HepG2 (cell line): ENCODE data around the gene ANKRD35. TPM values are rescaled to one million over a fixed set of nuclear protein-coding genes. Genes with fewer than 3 reads are reported as not detected.

Source experiments
- AKAP8 ChIP-seq: sonication (generic); formaldehyde crosslinking; IDR thresholded peaks from 2 replicates; pipeline ENCODE4 v1.5.1; 2020; ENCODE audit warnings: mild to moderate bottlenecking, missing genetic modification reagents
- LCORL ChIP-seq, 2 experiments: fragments of 450-650 bp in 1 of 2; sonication (generic) in 1 of 2; formaldehyde crosslinking in 1 of 2; IDR thresholded peaks; 2 replicates each; pipeline versions ENCODE4 v1.5.0 to v1.6.1; 2017 to 2020; ENCODE audit warnings: antibody characterized with exemption in 1 of 2, missing genetic modification reagents in 1 of 2
- MIER3 ChIP-seq: IDR thresholded peaks from 2 replicates; pipeline ENCODE4 v1.6.1; 2016; ENCODE audit warnings: missing compliant biosample characterization, borderline replicate concordance
- MXI1 ChIP-seq: IDR thresholded peaks from 3 replicates; pipeline ENCODE4 v1.6.1; 2012; ENCODE audit warnings: low read depth, low read length, inconsistent platforms, borderline replicate concordance
- NFKBIZ ChIP-seq: IDR thresholded peaks from 2 replicates; pipeline ENCODE4 v1.6.1; 2018; ENCODE audit warnings: missing genetic modification reagents, missing compliant biosample characterization
- ONECUT2 ChIP-seq: sonication (generic); formaldehyde crosslinking; IDR thresholded peaks from 2 replicates; pipeline ENCODE4 v1.4.0; 2020; ENCODE audit warnings: missing genetic modification reagents
- ZMAT3 ChIP-seq: sonication (generic); formaldehyde crosslinking; conservative IDR thresholded peaks from 2 replicates; pipeline ENCODE4 v1.7.0; 2021; ENCODE audit warnings: missing genetic modification reagents
- ZNF317 ChIP-seq: sonication (generic); formaldehyde crosslinking; IDR thresholded peaks from 2 replicates; pipeline ENCODE4 v1.5.0; 2020; ENCODE audit warnings: mild to moderate bottlenecking, missing genetic modification reagents
- polyA plus RNA-seq, 8 experiments: library from polyadenylated mRNA; depleted of rRNA in 3 of 8; stranded (reverse) in 7 of 8; unstranded in 1 of 8; fragments of >200 nt; fragmentation: Illumina TruSeq in 4 of 8; extraction: Trizol in 4 of 8; gene quantifications; 2 replicates each; pipeline versions ENCODE4 v1.2.1 to v1.2.3, GENCODE V29; 2011 to 2016; ENCODE audit warnings: low read depth in 4 of 8, missing spikeins in 1 of 8, mixed read lengths in 1 of 8; ENCODE audit not compliant: insufficient read depth in 1 of 8
- total RNA-seq, 5 experiments: library from RNA; depleted of rRNA; stranded (reverse); fragments of >200 nt; fragmentation: Illumina TruSeq; extraction: Trizol; gene quantifications; 2 replicates each; pipeline ENCODE4 v1.2.3, GENCODE V29; 2016; ENCODE audit warnings: low read depth in 1 of 5
- TF ChIP-seq, protein P1 (sequence below), 2 experiments: sonication (generic) in 1 of 2; formaldehyde crosslinking in 1 of 2; IDR thresholded peaks; 2 replicates each; pipeline versions ENCODE4 v1.6.1 to v1.9.0; 2014 to 2022; ENCODE audit warnings: antibody characterized with exemption in 1 of 2, borderline replicate concordance in 1 of 2, inconsistent platforms in 1 of 2, low read depth in 1 of 2, missing genetic modification reagents in 1 of 2
- TF ChIP-seq, protein P2 (sequence below): sonication (generic); formaldehyde crosslinking; IDR thresholded peaks from 2 replicates; pipeline ENCODE4 v1.5.0; 2020; ENCODE audit warnings: mild to moderate bottlenecking, missing genetic modification reagents
- TF ChIP-seq, protein P3 (sequence below): sonication (generic); formaldehyde crosslinking; IDR thresholded peaks from 2 replicates; pipeline ENCODE4 v1.5.0; 2020; ENCODE audit warnings: mild to moderate bottlenecking, missing genetic modification reagents
- TF ChIP-seq, protein P4 (sequence below): sonication (generic); formaldehyde crosslinking; IDR thresholded peaks from 2 replicates; pipeline ENCODE4 v1.9.0; 2021; ENCODE audit warnings: missing genetic modification reagents, mild to moderate bottlenecking, borderline replicate concordance

The ANKRD35 gene
- total and polyA plus RNA-seq, 2 of the 13 experiments (the other 11 are each of a cell fraction or from before 2014, with no cell fraction given), result 0.02 TPM; not detected in 1

DNA sequence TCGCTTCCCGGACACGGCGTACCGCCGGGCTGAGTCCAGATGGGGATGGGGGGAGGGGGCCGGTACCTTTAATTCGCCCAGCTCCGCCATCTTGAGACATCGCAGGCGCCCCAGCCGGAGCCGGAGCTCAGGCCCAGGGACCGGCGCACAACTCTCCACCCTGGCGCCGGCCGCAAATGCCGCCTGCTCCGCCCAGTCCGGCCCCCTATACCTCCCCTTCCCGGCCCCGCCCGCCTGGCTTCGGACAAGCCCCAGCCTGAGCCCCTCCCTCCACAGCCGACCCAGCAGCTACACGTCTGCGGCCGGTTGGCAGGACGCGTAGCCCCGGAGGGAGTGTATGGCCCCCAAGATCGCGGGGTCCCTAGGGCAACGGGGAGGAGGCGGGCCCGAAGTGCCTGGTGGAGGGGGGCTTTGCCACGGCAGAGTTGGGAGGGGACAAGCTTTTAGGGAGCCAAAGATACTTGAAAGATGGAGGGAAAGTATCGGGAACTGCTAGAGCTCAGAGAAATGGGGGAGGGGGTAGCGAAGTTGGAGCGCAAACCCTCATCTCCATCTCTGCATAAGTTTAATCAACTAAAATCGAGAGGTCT, 26.7 kb downstream of the ANKRD35 start, which contains the start of gene PIAS3 (continued):
- TF ChIP-seq, protein P1, sequence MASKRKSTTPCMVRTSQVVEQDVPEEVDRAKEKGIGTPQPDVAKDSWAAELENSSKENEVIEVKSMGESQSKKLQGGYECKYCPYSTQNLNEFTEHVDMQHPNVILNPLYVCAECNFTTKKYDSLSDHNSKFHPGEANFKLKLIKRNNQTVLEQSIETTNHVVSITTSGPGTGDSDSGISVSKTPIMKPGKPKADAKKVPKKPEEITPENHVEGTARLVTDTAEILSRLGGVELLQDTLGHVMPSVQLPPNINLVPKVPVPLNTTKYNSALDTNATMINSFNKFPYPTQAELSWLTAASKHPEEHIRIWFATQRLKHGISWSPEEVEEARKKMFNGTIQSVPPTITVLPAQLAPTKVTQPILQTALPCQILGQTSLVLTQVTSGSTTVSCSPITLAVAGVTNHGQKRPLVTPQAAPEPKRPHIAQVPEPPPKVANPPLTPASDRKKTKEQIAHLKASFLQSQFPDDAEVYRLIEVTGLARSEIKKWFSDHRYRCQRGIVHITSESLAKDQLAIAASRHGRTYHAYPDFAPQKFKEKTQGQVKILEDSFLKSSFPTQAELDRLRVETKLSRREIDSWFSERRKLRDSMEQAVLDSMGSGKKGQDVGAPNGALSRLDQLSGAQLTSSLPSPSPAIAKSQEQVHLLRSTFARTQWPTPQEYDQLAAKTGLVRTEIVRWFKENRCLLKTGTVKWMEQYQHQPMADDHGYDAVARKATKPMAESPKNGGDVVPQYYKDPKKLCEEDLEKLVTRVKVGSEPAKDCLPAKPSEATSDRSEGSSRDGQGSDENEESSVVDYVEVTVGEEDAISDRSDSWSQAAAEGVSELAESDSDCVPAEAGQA (IDR thresholded peaks at IDR 0.05; ENCODE audit: low read depth), result peak; percentile 55; the same call in 1 of the 2 replicates
- TF ChIP-seq, protein P1 (CRISPR knock-in tag; IDR thresholded peaks at IDR 0.05; ENCODE audit: borderline replicate concordance), result no peak
- TF ChIP-seq, protein P2, sequence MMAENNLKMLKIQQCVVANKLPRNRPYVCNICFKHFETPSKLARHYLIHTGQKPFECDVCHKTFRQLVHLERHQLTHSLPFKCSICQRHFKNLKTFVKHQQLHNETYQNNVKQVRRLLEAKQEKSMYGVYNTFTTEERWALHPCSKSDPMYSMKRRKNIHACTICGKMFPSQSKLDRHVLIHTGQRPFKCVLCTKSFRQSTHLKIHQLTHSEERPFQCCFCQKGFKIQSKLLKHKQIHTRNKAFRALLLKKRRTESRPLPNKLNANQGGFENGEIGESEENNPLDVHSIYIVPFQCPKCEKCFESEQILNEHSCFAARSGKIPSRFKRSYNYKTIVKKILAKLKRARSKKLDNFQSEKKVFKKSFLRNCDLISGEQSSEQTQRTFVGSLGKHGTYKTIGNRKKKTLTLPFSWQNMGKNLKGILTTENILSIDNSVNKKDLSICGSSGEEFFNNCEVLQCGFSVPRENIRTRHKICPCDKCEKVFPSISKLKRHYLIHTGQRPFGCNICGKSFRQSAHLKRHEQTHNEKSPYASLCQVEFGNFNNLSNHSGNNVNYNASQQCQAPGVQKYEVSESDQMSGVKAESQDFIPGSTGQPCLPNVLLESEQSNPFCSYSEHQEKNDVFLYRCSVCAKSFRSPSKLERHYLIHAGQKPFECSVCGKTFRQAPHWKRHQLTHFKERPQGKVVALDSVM (CRISPR knock-in tag), result no peak
- TF ChIP-seq MIER3 (CRISPR knock-in tag) (no peak), ONECUT2 (CRISPR knock-in tag) (no peak), MXI1 (no peak), AKAP8 (CRISPR knock-in tag) (0 out of 2 replicates have a peak, but pooled peaks have one; percentile 8), NFKBIZ (0 out of 2 replicates have a peak, but pooled peaks have one; percentile 30), LCORL (IDR thresholded peaks at IDR 0.05) (no peak), LCORL (CRISPR knock-in tag; IDR thresholded peaks at IDR 0.05) (peak; percentile 66), ZMAT3 (CRISPR knock-in tag) (no peak), ZNF317 (CRISPR knock-in tag) (peak; percentile 23; the same call in 1 of the 2 replicates)
- TF ChIP-seq, protein P3, sequence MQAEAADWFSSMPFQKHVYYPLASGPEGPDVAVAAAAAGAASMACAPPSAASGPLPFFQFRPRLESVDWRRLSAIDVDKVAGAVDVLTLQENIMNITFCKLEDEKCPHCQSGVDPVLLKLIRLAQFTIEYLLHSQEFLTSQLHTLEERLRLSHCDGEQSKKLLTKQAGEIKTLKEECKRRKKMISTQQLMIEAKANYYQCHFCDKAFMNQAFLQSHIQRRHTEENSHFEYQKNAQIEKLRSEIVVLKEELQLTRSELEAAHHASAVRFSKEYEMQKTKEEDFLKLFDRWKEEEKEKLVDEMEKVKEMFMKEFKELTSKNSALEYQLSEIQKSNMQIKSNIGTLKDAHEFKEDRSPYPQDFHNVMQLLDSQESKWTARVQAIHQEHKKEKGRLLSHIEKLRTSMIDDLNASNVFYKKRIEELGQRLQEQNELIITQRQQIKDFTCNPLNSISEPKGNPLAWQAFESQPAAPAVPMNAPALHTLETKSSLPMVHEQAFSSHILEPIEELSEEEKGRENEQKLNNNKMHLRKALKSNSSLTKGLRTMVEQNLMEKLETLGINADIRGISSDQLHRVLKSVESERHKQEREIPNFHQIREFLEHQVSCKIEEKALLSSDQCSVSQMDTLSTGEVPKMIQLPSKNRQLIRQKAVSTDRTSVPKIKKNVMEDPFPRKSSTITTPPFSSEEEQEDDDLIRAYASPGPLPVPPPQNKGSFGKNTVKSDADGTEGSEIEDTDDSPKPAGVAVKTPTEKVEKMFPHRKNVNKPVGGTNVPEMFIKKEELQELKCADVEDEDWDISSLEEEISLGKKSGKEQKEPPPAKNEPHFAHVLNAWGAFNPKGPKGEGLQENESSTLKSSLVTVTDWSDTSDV (CRISPR knock-in tag), result no peak
- TF ChIP-seq, protein P4, sequence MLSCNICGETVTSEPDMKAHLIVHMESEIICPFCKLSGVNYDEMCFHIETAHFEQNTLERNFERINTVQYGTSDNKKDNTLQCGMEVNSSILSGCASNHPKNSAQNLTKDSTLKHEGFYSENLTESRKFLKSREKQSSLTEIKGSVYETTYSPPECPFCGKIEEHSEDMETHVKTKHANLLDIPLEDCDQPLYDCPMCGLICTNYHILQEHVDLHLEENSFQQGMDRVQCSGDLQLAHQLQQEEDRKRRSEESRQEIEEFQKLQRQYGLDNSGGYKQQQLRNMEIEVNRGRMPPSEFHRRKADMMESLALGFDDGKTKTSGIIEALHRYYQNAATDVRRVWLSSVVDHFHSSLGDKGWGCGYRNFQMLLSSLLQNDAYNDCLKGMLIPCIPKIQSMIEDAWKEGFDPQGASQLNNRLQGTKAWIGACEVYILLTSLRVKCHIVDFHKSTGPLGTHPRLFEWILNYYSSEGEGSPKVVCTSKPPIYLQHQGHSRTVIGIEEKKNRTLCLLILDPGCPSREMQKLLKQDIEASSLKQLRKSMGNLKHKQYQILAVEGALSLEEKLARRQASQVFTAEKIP (CRISPR knock-in tag), result no peak
